Adrenal gland (tissue), 5 donors: ENCODE data around the gene ARHGAP26.

Experiments used
- CTCF ChIP-seq, 6 experiments: fragments of 450-650 bp in 4 of 6; fragments of 200-600 bp in 2 of 6; sonication (generic) in 1 of 6; IDR thresholded peaks; 1 replicate in 5 of 6; 2 replicates in 1 of 6; pipeline versions ENCODE4 v1.5.1 to v1.8.0; 2016 to 2021; ENCODE audit warnings: antibody characterized with exemption in 6 of 6, mild to moderate bottlenecking in 2 of 6, moderate library complexity in 1 of 6
- POLR2A ChIP-seq, 2 donors: fragments of 450-650 bp; IDR thresholded peaks; one replicate each; pipeline ENCODE4 v1.6.1; 2017; ENCODE audit warnings: antibody characterized with exemption in 2 of 2, mild to moderate bottlenecking in 2 of 2, moderate library complexity in 1 of 2
- donor health status: DM: no; HTN: no; CAD: no.

GRCh38 chr5:142808878-142809598, 38.9 kb downstream of the ARHGAP26 start:
- TF ChIP-seq CTCF (IDR thresholded peaks at IDR 0.05): no peak
- no peak for TF ChIP-seq POLR2A (IDR thresholded peaks at IDR 0.05)
